GM12891 (cell line): ENCODE measurements around the gene NCOR1.

ENCODE experiments used
- POU2F2 ChIP-seq: IDR thresholded peaks from 2 replicates; pipeline ENCODE4 v1.6.1; 2011; ENCODE audit warnings: low read depth, mild to moderate bottlenecking, control low read depth, low read length, moderate library complexity
- TAF1 ChIP-seq: IDR thresholded peaks from 2 replicates; pipeline ENCODE4 v1.6.1; 2011; ENCODE audit warnings: low read depth, low read length, control low read depth

GRCh38 chr17:16108871-16109270 is 106.5 kb downstream of the NCOR1 start:
- TF ChIP-seq POU2F2 (no peak), TAF1 (no peak)
